Heart left ventricle (tissue), 16 donors: ENCODE measurements around the gene VDAC1. TPM values are rescaled to one million over a fixed set of nuclear protein-coding genes. Genes with fewer than 3 reads are reported as not detected.
A peak's percentile ranks its signal among the peaks of the same experiment; 100 is the strongest.

Source experiments
- ATAC-seq, 4 donors: fragments of 200-7000 bp; cut with Tn5 transposase; one replicate each; pipeline ENCODE4 v1.9.1; 2020 to 2022; ENCODE audit warnings: moderate library complexity in 4 of 4, mild to moderate bottlenecking in 3 of 4, moderate number of reproducible peaks in 1 of 4
- DNase-seq, 5 donors: peaks; one replicate each; pipeline ENCODE4 v3.0.0-alpha.2; 2020
- H3K27ac ChIP-seq, 12 donors: fragments of 200-600 bp; sonication (generic) in 4 of 12; one replicate each; pipeline versions ENCODE4 v1.5.0 to v1.8.0; 2016 to 2022; ENCODE audit warnings: mild to moderate bottlenecking in 2 of 12
- H3K27me3 ChIP-seq, 9 donors: fragments of 200-600 bp; sonication (generic) in 2 of 9; one replicate each; pipeline versions ENCODE4 v1.5.1 to v1.8.0; 2016 to 2022; ENCODE audit warnings: mild to moderate bottlenecking in 3 of 9
- H3K36me3 ChIP-seq, 9 donors: fragments of 200-600 bp; sonication (generic) in 2 of 9; one replicate each; pipeline versions ENCODE4 v1.5.0 to v1.8.0; 2018 to 2022; ENCODE audit warnings: mild to moderate bottlenecking in 2 of 9
- H3K4me1 ChIP-seq, 12 donors: fragments of 200-600 bp; sonication (generic) in 4 of 12; one replicate each; pipeline versions ENCODE4 v1.5.0 to v1.8.0; 2016 to 2022; ENCODE audit warnings: mild to moderate bottlenecking in 3 of 12
- H3K4me3 ChIP-seq, 12 donors: fragments of 200-600 bp; sonication (generic) in 4 of 12; one replicate each; pipeline versions ENCODE4 v1.5.0 to v1.8.0; 2017 to 2022; ENCODE audit warnings: mild to moderate bottlenecking in 9 of 12, moderate library complexity in 4 of 12
- H3K9me3 ChIP-seq, 12 donors: fragments of 200-600 bp; sonication (generic) in 4 of 12; one replicate each; pipeline versions ENCODE4 v1.5.0 to v1.8.0; 2016 to 2022; ENCODE audit warnings: mild to moderate bottlenecking in 1 of 12
- POLR2A ChIP-seq, 2 donors: fragments of 450-650 bp; IDR thresholded peaks; one replicate each; pipeline ENCODE4 v1.6.1; 2017; ENCODE audit warnings: antibody characterized with exemption in 2 of 2, mild to moderate bottlenecking in 2 of 2, moderate library complexity in 2 of 2
- WGBS, 4 donors: extraction: QIAGEN DNeasy Blood & Tissue Kit in 2 of 4; methylation state at CpG; one replicate each; pipeline versions ENCODE4 v1.1.5 to v1.1.7; 2013 to 2018; 5-methylcytosine and 5-hydroxymethylcytosine counted together
- intact Hi-C, 10 donors: fragments of 100-400 bp; cut with DNase I; formaldehyde crosslinking; loops; one replicate each; pipeline versions ENCODE4 v1.11.1 to v1.14.2; 2022
- polyA plus RNA-seq, 2 donors: library from polyadenylated mRNA; stranded (reverse); fragments of 200-250 nt; gene quantifications; one replicate each; pipeline ENCODE4 v1.2.3, GENCODE V29; 2013
- total RNA-seq, 9 donors: library from RNA; depleted of rRNA in 2 of 9; stranded (reverse); fragments of >200 nt in 2 of 9; fragmentation: NEBNext Ultra II Directional in 3 of 9; extraction: Animal tissue kit (Norgen Biotek cat#: 25700) in 3 of 9; gene quantifications; one replicate each; pipeline versions ENCODE4 v1.1.0 to v1.2.4, GENCODE V29; 2016 to 2023
- TF ChIP-seq, protein P1 (sequence below), 12 donors: fragments of 200-600 bp; sonication (generic) in 4 of 12; IDR thresholded peaks; one replicate each; pipeline versions ENCODE4 v1.5.0 to v1.8.0; 2018 to 2022; ENCODE audit warnings: antibody characterized with exemption in 12 of 12, mild to moderate bottlenecking in 5 of 12
- donor health status: ischemic (EF 13 %, LVEDD 7.1; RV severe dilation, severe dysfunction).
- donor health status: healthy with polysubstance abuse.
- donor health status: DM: no; HTN: yes; CAD: no.
- donor health status: DM: no; HTN: no; CAD: no.
- donor health status: ischemic (EF 25% LVEDD 6.9; RV normal size, moderate dysfunction).
- donor health status: ischemic (EF 25% LVEDD 5.7; RV mildly dilated, moderate dysfunction).
- donor health status: healthy.
- donor health status: DM: yes; HTN: yes; CAD: no.
- donor health status: ischemic (EF 35%, LVEDD 5.7; RV mildly dilated, moderate dysfunction).
- donor health status: nonischemic (EF 11% LVEDD 7.7; RV severe dilation, severe dysfunction).
- donor health status: DM: yes; HTN: yes; CAD: no.
- donor health status: PGD.
- donor health status: ischemic (EF 29% LVEDD 5.4; RV normal size, mild dysfunction).
- donor health status: nonischemic (EF 23%, LVEDD 6.1; RV moderate dilation, normal function).

Gene VDAC1
- total and polyA plus RNA-seq, 11 donors = 379 to 596 (median 442) TPM

DNA sequence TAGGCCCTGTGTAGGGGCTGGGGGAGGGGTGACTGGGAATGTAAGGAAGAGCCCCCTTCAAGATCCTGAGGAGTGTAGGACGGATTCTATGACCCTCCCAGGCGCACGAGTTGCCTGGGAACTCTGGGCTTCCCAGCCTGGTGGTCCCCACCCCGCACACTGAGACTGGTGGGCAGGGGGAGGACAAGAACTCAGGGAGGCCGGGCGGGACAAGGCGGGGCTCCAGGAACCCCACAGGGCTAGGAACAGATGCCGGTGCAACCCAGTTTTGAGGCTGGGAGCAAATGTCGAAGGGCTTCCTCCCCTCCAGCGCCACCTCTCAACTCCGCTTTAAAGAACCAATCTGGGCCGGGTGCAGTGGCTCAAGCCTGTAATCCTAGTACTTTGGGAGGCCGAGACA lies 1.3 kb upstream of the VDAC1 start:
- no peak for ATAC-seq

DNA sequence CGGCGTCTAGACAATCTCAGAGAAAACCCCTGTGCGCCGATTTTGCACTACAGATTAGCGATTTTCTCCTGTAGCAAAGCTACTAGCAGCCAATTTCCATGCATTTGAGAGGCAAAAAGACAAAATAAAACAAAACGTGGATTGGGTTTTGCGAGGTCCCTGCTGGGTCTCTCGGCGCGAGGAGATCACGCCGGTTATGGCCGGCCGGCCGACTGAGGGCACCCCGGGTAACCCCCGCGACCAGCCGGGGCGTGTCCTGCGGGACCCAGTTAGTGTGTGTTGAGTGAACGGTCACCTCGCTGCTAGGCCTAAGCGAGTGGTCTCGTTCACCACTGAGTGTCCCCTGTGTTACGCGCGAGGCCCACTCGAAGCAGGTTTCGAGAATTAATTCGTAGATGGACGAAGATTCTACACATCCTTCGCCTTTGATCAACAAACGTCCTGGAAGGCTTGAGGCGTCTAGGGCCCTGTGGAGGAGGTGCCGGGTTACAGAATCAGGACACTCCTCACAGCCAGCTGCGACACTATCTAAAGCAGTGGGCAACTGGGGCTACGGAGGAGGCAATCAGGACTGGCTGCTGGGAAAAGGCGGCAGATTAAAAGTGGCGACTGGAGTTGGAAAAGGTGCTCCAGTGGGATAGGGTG lies 764 bp upstream of the VDAC1 start:
- no peaks in the 10 kb centered on the region for H3K27me3 ChIP-seq
- TF ChIP-seq, protein P1, sequence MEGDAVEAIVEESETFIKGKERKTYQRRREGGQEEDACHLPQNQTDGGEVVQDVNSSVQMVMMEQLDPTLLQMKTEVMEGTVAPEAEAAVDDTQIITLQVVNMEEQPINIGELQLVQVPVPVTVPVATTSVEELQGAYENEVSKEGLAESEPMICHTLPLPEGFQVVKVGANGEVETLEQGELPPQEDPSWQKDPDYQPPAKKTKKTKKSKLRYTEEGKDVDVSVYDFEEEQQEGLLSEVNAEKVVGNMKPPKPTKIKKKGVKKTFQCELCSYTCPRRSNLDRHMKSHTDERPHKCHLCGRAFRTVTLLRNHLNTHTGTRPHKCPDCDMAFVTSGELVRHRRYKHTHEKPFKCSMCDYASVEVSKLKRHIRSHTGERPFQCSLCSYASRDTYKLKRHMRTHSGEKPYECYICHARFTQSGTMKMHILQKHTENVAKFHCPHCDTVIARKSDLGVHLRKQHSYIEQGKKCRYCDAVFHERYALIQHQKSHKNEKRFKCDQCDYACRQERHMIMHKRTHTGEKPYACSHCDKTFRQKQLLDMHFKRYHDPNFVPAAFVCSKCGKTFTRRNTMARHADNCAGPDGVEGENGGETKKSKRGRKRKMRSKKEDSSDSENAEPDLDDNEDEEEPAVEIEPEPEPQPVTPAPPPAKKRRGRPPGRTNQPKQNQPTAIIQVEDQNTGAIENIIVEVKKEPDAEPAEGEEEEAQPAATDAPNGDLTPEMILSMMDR (IDR thresholded peaks at IDR 0.05) = peak in 2 of 12 donors; percentile 1 to 8
- no peak for TF ChIP-seq POLR2A (IDR thresholded peaks at IDR 0.05)
- peaks cover 0 to 20% (median 8%) of the 10 kb centered on the region in 9 donors for H3K36me3 ChIP-seq
- H3K4me1 ChIP-seq = peaks cover 6 to 45% (median 41%) of the 10 kb centered on the region in 12 donors
- peak in 4 of 5 donors; percentile 47 to 70 (median 61) for DNase-seq
- ATAC-seq = peak in 3 of 4 donors; percentile 14 to 46 (median 35)
- intact Hi-C loops = no loop called here
- 10 to 13% (median 12%) methylated on average over 33 to 40 of the region's 40 CpGs for WGBS, 4 donors
- peak overlapping the region; percentile 61 to 99 (median 90) for H3K4me3 ChIP-seq
- H3K27ac ChIP-seq = peak overlapping the region; percentile 94 to 100 (median 100)
- no peaks in the 10 kb centered on the region for H3K9me3 ChIP-seq

More for the DNA sequence above, 1.3 kb upstream of the VDAC1 start:
- H3K9me3 ChIP-seq = no peaks in the 10 kb centered on the region
- peak overlapping the region; percentile 94 to 100 (median 100) for H3K27ac ChIP-seq
- H3K4me1 ChIP-seq = peaks cover 6 to 40% (median 35%) of the 10 kb centered on the region in 12 donors
- peaks cover 0 to 15% (median 4%) of the 10 kb centered on the region in 9 donors for H3K36me3 ChIP-seq
- no peak for DNase-seq
- intact Hi-C loops = no loop called here
- WGBS, 4 donors = 88 to 90% (median 89%) methylated on average over 13 of the region's 13 CpGs
- H3K4me3 ChIP-seq = peak overlapping the region in 9 of 12 donors; percentile 62 to 95 (median 93)
- no peaks in the 10 kb centered on the region for H3K27me3 ChIP-seq
- no peak for TF ChIP-seq POLR2A (IDR thresholded peaks at IDR 0.05)
- TF ChIP-seq, protein P1 (IDR thresholded peaks at IDR 0.05) = no peak

DNA sequence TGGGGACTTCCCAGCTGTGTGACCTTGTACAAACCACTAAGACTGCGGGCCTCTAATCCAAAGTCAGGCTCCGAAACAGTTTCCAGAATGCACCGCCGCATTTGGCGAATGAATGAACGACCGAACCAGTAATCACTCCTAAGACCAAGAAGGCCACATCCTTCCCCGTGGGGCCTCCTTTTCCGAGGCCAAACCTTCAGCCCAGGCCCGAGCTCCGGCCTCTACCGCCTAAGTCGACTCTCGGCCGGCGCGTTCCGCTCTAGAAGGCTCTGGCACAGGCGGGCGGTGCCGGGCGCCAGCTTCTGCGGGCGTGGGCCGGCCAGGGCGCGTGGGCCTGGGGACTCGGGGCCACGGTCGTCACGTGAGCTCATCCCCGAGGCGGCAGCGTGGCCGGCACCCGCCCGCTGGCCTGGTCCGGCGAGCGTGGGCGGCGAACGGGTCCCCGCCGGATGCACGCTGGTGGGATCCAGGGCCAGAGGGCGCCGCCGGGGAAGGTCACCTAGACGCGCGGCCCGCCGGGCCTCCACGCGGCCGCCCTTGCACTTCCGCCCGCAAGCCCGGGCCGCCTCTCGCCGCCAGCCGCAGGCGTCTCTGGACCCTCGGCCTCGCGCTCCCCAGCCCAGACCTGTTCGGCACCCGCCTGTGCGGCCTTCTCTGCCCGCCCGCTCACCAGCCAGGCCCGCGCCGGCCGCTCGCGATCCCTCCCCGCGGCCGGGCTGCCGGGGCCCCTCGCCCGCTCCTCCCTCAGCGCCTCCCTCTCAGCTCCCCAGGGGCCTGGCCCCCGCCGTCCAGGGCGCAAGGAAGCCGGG lies 754 bp downstream of the VDAC1 start:
- intact Hi-C loops = loop anchor here in 1 of 10 donors (5.0 kb wide), 1 partner anchor 37 kb away; the partner anchor contains the start of gene C5orf15
- peak in 3 of 4 donors; percentile 20 to 45 (median 44) for ATAC-seq
- WGBS, 4 donors = 0 to 1% (median 0%) methylated on average over 34 to 90 of the region's 90 CpGs

More for the DNA sequence above, 754 bp downstream of the VDAC1 start:
- Histone ChIP-seq H3K4me3 (peak overlapping the region; percentile 61 to 99 (median 90)), H3K9me3 (no peaks in the 10 kb centered on the region), H3K27ac (peak overlapping the region; percentile 94 to 100 (median 100)), H3K36me3 (peaks cover 0 to 23% (median 8%) of the 10 kb centered on the region in 9 donors), H3K27me3 (no peaks in the 10 kb centered on the region), H3K4me1 (peaks cover 10 to 61% (median 55%) of the 10 kb centered on the region in 12 donors)
- TF ChIP-seq POLR2A (IDR thresholded peaks at IDR 0.05) = no peak
- TF ChIP-seq, protein P1 (IDR thresholded peaks at IDR 0.05) = no peak
- peak; percentile 73 to 80 (median 77) for DNase-seq
